HepG2 (cell line): ENCODE measurements around the gene MCM3. TPM values are rescaled to one million over a fixed set of nuclear protein-coding genes. Genes with fewer than 3 reads are reported as not detected.
A peak's percentile ranks its signal among the peaks of the same experiment; 100 is the strongest.

ENCODE experiments used
- CENPT ChIP-seq: sonication (generic); formaldehyde crosslinking; IDR thresholded peaks from 2 replicates; pipeline ENCODE4 v1.8.0; 2022; ENCODE audit warnings: low read depth, mild to moderate bottlenecking, moderate library complexity, missing genetic modification reagents
- HNF1A ChIP-seq, 2 experiments: sonication (generic) in 1 of 2; formaldehyde crosslinking in 1 of 2; IDR thresholded peaks; 2 replicates each; pipeline versions ENCODE4 v1.4.0 to v1.6.1; 2016 to 2020; ENCODE audit warnings: borderline replicate concordance in 1 of 2, low read depth in 1 of 2, mild to moderate bottlenecking in 1 of 2, missing genetic modification reagents in 1 of 2
- KDM5A ChIP-seq: fragments of 200-600 bp; sonication (generic); IDR thresholded peaks from 2 replicates; pipeline ENCODE4 v1.7.0; 2018; ENCODE audit warnings: antibody characterized with exemption, mild to moderate bottlenecking, low read length, borderline replicate concordance
- PHF5A ChIP-seq: IDR thresholded peaks from one replicate; pipeline ENCODE4 v1.6.1; 2018; ENCODE audit warnings: low read depth, missing genetic modification reagents; ENCODE audit not compliant: unreplicated experiment
- RAD21 ChIP-seq: fragments of 450-650 bp; formaldehyde crosslinking; IDR thresholded peaks from 2 replicates; pipeline ENCODE4 v1.5.0; 2020; ENCODE audit warnings: mild to moderate bottlenecking
- RFX1 ChIP-seq: fragments of 450-650 bp; IDR thresholded peaks from 2 replicates; pipeline ENCODE4 v1.6.1; 2017
- SP4 ChIP-seq: sonication (generic); formaldehyde crosslinking; IDR thresholded peaks from 2 replicates; pipeline ENCODE4 v1.8.1; 2023; ENCODE audit warnings: mild to moderate bottlenecking, missing genetic modification reagents
- STAG1 ChIP-seq: sonication (generic); formaldehyde crosslinking; IDR thresholded peaks from 2 replicates; pipeline ENCODE4 v1.4.0; 2020; ENCODE audit warnings: missing genetic modification reagents
- TBX3 ChIP-seq: fragments of 450-650 bp; IDR thresholded peaks from 2 replicates; pipeline ENCODE4 v1.6.1; 2017; ENCODE audit warnings: antibody characterized with exemption, mild to moderate bottlenecking, inconsistent platforms, borderline replicate concordance
- ZBTB14 ChIP-seq: sonication (generic); formaldehyde crosslinking; IDR thresholded peaks from 2 replicates; pipeline ENCODE4 v1.4.0; 2020; ENCODE audit warnings: missing genetic modification reagents
- ZFYVE20 ChIP-seq: sonication (generic); formaldehyde crosslinking; IDR thresholded peaks from 2 replicates; pipeline ENCODE4 v1.8.0; 2023; ENCODE audit warnings: low read depth, mild to moderate bottlenecking, moderate library complexity, missing genetic modification reagents, borderline replicate concordance
- ZHX1 ChIP-seq: sonication (generic); formaldehyde crosslinking; IDR thresholded peaks from 2 replicates; pipeline ENCODE4 v1.8.1; 2022; ENCODE audit warnings: low read depth, mild to moderate bottlenecking, missing genetic modification reagents
- ZNF101 ChIP-seq: sonication (generic); formaldehyde crosslinking; IDR thresholded peaks from 2 replicates; pipeline ENCODE4 v1.4.0; 2020; ENCODE audit warnings: mild to moderate bottlenecking, low read depth, missing genetic modification reagents, borderline replicate concordance
- ZNF280D ChIP-seq: sonication (generic); formaldehyde crosslinking; IDR thresholded peaks from 2 replicates; pipeline ENCODE4 v1.5.1; 2020; ENCODE audit warnings: mild to moderate bottlenecking, missing genetic modification reagents
- ZNF773 ChIP-seq: sonication (generic); formaldehyde crosslinking; IDR thresholded peaks from 2 replicates; pipeline ENCODE4 v1.4.0; 2020; ENCODE audit warnings: missing genetic modification reagents, borderline replicate concordance
- polyA plus RNA-seq, 8 experiments: library from polyadenylated mRNA; depleted of rRNA in 3 of 8; stranded (reverse) in 7 of 8; unstranded in 1 of 8; fragments of >200 nt; fragmentation: Illumina TruSeq in 4 of 8; extraction: Trizol in 4 of 8; gene quantifications; 2 replicates each; pipeline versions ENCODE4 v1.2.1 to v1.2.3, GENCODE V29; 2011 to 2016; ENCODE audit warnings: low read depth in 4 of 8, missing spikeins in 1 of 8, mixed read lengths in 1 of 8; ENCODE audit not compliant: insufficient read depth in 1 of 8
- total RNA-seq, 5 experiments: library from RNA; depleted of rRNA; stranded (reverse); fragments of >200 nt; fragmentation: Illumina TruSeq; extraction: Trizol; gene quantifications; 2 replicates each; pipeline ENCODE4 v1.2.3, GENCODE V29; 2016; ENCODE audit warnings: low read depth in 1 of 5

MCM3 gene
- total and polyA plus RNA-seq, 2 of the 13 experiments (the other 11 are each of a cell fraction or from before 2014, with no cell fraction given), result 164 to 288 TPM

GRCh38 chr6:52285177-52286068 lies 881 bp upstream of the MCM3 start (continued):
- TF ChIP-seq HNF1A (IDR thresholded peaks at IDR 0.05; ENCODE audit: low read depth), result no peak
- 0 out of 2 replicates have a peak, but pooled peaks have one; percentile 15 for TF ChIP-seq HNF1A (CRISPR knock-in tag; IDR thresholded peaks at IDR 0.05; ENCODE audit: borderline replicate concordance)
- 0 out of 2 replicates have a peak, but pooled peaks have one; percentile 7 for TF ChIP-seq STAG1 (CRISPR knock-in tag)
- TF ChIP-seq KDM5A, result no peak; the same call in none of the 2 replicates
- TF ChIP-seq ZNF101 (CRISPR knock-in tag), result no peak
- TF ChIP-seq ZHX1 (CRISPR knock-in tag), result no peak
- no peak for TF ChIP-seq ZNF280D
- no peak for TF ChIP-seq ZNF773
- no peak for TF ChIP-seq SP4 (CRISPR knock-in tag)
- peak; percentile 22 for TF ChIP-seq PHF5A (CRISPR knock-in tag)
- no peak for TF ChIP-seq ZBTB14 (CRISPR knock-in tag)
- TF ChIP-seq TBX3, result no peak
- TF ChIP-seq CENPT (CRISPR knock-in tag), result no peak
- TF ChIP-seq RFX1, result no peak
- peak; percentile 6; the same call in 1 of the 2 replicates for TF ChIP-seq RAD21 (CRISPR knock-in tag)
- TF ChIP-seq ZFYVE20 (CRISPR knock-in tag), result no peak
